Erythroblast (primary cell): ENCODE data around the gene ATXN10.

ENCODE experiments used
- GATA1 ChIP-seq: IDR thresholded peaks from 2 replicates; pipeline ENCODE4 v1.6.1; 2011; ENCODE audit warnings: low read depth, mild to moderate bottlenecking, control low read depth, low read length, moderate library complexity
- POLR2A ChIP-seq: IDR thresholded peaks from 2 replicates; pipeline ENCODE4 v1.6.1; 2011; ENCODE audit warnings: mild to moderate bottlenecking, low read length

DNA sequence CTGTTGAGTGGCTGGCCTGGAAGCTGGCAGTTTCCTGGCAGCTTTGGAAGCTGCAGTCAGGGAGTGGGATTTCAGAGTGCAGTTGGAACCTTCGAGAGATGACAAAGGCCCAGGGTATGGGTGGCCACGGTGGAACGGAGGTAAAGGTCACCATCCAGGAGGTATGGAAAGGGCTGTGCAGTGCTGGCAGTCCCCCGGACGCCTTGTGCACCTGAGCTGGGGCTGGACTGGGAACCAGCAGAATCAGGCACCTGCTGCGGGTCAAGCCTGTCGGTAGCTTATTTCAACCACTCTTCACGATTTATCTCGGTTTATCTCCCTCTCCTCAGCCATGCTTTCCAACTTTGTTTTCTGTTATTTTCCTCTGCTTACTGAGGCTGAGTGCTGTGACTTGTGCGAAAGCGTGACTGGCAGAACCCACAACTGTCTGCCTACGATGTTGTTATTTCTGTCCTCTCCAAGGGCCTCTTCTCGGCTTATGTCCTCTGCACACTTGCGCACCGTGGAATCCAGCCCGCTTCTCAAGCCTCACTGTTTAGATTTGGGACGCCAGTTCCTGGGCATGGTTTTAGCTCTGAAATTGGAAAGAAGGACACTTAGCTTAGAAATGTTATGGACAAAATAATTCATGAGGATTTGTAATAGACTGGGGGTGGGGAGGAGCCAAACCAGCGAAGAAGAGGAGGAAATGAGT is 24.0 kb upstream of the ATXN10 start:
- no peak for TF ChIP-seq GATA1
- no peak for TF ChIP-seq POLR2A
